T-helper 2 cell (primary cell): ENCODE measurements around the gene ASCL1.

Experiments used
- DNase-seq, 5 experiments: peaks; one replicate each; pipeline versions ENCODE4 v3.0.0 to v3.0.0-alpha.2; 2012 to 2022

The ASCL1 gene

DNA sequence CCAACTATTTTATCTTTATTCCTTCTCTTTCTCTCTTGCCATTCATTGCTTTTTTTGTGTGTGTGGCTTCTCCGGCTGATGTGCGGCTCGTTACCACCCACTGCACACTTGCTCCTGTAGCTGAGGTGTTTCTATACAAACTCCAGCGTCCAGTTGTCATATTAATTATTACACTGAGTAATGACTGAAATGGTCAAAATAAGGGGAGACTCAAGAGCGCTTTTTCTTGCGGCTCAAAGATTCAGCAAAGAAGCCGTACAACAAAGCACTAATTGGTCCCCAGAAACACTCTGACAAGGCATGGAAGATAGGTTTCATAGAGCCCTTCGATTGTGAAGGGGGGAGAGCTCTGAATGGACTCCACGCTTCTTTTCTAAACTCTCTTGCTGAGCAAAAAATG, 5.6 kb upstream of the ASCL1 start:
- DNase-seq = no peak

DNA sequence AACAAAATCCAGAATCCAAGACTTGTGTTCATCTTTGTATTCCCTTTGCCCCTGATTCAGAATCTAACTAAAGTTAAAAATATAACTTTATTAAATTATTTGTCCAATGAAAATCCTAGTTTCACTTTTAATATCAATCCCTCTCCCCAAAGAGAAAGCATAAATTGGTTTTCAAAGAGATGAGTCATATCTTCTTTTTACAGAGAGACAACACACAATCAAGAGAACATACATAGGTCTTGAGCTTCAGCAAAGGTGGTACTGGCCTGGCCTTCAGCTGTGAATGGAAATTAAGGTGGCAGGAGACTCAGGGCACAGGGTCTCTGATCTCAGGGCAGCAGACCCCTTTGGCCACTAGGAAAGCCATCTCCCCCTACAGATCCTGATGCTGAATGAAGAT, 4.3 kb upstream of the ASCL1 start:
- peak in 1 of 5 experiments; percentile 47 for DNase-seq

GRCh38 chr12:102954134-102954533, 3.3 kb upstream of the ASCL1 start:
- DNase-seq = peak in 1 of 5 experiments; percentile 88

GRCh38 chr12:102955926-102956737, 1.3 kb upstream of the ASCL1 start:
- no peak for DNase-seq

GRCh38 chr12:102956738-102957327, 641 bp upstream of the ASCL1 start:
- no peak for DNase-seq

DNA sequence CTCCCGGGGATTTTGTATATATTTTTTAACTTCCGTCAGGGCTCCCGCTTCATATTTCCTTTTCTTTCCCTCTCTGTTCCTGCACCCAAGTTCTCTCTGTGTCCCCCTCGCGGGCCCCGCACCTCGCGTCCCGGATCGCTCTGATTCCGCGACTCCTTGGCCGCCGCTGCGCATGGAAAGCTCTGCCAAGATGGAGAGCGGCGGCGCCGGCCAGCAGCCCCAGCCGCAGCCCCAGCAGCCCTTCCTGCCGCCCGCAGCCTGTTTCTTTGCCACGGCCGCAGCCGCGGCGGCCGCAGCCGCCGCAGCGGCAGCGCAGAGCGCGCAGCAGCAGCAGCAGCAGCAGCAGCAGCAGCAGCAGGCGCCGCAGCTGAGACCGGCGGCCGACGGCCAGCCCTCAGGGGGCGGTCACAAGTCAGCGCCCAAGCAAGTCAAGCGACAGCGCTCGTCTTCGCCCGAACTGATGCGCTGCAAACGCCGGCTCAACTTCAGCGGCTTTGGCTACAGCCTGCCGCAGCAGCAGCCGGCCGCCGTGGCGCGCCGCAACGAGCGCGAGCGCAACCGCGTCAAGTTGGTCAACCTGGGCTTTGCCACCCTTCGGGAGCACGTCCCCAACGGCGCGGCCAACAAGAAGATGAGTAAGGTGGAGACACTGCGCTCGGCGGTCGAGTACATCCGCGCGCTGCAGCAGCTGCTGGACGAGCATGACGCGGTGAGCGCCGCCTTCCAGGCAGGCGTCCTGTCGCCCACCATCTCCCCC, 777 bp downstream of the ASCL1 start:
- DNase-seq = peak in 1 of 5 experiments; percentile 70

DNA sequence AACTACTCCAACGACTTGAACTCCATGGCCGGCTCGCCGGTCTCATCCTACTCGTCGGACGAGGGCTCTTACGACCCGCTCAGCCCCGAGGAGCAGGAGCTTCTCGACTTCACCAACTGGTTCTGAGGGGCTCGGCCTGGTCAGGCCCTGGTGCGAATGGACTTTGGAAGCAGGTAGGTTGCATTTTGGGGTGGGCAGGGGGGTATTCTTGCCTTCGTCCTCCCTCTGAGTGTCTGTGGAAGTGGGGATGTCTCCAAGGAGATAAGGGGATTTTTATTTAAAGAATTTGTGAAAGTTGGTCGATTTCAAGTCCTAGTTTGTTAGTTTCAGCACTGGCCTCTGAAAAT, 1.3 kb downstream of the ASCL1 start:
- DNase-seq = no peak

DNA sequence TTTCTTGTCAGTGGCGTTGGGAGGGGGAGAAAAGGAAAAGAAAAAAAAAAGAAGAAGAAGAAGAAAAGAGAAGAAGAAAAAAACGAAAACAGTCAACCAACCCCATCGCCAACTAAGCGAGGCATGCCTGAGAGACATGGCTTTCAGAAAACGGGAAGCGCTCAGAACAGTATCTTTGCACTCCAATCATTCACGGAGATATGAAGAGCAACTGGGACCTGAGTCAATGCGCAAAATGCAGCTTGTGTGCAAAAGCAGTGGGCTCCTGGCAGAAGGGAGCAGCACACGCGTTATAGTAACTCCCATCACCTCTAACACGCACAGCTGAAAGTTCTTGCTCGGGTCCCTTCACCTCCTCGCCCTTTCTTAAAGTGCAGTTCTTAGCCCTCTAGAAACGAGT, 1.9 kb downstream of the ASCL1 start:
- DNase-seq = no peak

- DNase-seq = no peak
Measured at GRCh38 chr12:102960766-102961465, 3.4 kb downstream of the ASCL1 start.

GRCh38 chr12:102961466-102961855, 4.0 kb downstream of the ASCL1 start:
- no peak for DNase-seq

- DNase-seq = no peak
Measured at GRCh38 chr12:102962532-102962931, 5.1 kb downstream of the ASCL1 start.

- DNase-seq = no peak
Measured at GRCh38 chr12:102962986-102963385, 5.5 kb downstream of the ASCL1 start.

DNA sequence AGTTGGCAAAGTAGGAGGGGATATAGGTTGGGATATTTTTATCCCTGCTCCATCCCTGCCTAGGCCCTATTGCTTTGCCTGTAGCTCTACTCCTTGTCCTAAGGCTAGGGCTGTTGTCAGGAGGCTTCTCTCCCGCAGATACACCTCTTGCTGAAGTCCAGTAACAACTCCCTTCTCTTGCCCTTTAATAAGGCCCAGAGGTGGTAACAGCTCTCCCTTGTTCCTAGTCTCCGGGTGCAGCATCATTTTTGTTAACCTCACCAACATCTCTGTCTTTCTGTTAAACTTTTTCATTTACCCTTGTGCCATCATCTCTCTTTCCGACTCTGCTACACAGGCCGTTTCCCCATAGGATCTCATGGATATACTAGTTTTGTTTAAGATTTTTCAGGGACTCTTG, 6.3 kb downstream of the ASCL1 start:
- no peak for DNase-seq

GRCh38 chr12:102964872-102965271, 7.4 kb downstream of the ASCL1 start:
- peak in 1 of 5 experiments; percentile 65 for DNase-seq

- DNase-seq = no peak
Measured at GRCh38 chr12:102965281-102966155, 8.0 kb downstream of the ASCL1 start.

DNA sequence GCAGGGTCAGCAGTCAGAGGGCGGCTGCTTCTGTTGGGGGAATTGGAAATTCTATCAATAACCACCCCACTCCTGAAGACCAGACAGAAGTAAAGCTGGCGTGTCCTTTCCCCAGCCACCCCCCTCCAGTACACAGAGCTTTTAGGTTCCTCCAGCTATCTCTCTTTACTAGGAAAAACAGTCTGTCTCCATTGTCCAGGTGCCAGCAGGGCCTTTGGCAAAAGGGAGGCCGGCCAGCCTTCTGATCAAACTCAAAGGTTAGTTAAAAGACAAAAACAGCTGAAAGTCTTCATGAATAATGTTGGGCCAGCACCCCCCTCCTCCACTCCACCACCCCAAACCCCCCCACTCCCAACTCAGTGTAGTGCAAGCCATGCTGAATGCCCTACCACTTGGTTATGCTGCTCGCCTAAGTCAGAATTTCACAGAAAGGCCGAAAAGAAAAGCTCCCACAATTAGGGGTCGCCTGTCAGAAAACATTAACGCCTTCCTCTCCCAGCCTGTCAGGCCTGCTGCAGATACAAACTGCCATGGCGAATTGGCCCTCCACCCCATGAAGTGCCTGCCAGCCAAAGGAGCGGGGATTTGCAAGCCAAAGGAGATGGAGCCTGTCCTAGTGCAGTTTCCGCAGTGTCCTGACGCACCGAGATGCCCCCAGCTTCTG, 8.9 kb downstream of the ASCL1 start:
- DNase-seq = no peak

GRCh38 chr12:102970780-102971179, 13.3 kb downstream of the ASCL1 start:
- DNase-seq = no peak

DNA sequence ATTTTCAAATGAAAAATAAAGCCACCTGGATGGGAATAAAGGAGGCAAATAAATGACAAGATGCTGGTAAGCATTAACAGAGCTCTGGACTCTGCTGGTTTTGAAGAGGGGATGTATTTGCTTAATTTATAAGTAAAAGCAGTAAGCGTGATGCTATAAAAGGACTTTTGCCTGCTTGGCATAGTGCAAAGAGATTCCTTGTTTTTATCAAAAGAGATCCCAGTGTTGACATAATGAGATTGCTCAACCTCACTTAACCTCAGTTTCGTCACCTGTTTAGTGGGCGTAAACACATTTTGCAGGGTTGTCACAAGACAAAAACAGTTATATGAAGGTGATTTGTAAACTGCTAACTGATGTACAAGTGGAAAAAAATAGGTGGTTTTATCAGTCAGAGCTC, 13.8 kb downstream of the ASCL1 start:
- DNase-seq = no peak

DNA sequence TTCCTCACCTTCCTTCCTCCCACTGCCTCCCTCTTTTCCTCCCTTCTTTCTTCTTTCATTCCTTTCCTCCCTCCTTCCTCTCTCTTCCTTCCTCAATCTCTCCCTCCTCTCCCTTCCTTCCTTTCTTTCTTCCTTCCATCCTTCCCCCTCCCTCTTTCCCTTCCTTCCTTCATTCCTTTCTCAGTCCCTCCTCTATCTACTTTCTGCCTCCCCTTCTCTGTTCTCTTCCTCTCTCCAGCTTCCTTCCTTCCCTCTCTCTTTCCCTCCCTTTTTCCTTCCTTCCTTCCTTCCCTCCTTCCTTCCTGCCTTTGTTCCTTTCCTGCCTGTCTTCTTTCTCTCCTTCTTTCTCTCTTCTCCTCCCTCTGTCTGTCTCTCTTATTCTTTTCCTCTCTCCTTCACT, 16.1 kb downstream of the ASCL1 start:
- no peak for DNase-seq

DNA sequence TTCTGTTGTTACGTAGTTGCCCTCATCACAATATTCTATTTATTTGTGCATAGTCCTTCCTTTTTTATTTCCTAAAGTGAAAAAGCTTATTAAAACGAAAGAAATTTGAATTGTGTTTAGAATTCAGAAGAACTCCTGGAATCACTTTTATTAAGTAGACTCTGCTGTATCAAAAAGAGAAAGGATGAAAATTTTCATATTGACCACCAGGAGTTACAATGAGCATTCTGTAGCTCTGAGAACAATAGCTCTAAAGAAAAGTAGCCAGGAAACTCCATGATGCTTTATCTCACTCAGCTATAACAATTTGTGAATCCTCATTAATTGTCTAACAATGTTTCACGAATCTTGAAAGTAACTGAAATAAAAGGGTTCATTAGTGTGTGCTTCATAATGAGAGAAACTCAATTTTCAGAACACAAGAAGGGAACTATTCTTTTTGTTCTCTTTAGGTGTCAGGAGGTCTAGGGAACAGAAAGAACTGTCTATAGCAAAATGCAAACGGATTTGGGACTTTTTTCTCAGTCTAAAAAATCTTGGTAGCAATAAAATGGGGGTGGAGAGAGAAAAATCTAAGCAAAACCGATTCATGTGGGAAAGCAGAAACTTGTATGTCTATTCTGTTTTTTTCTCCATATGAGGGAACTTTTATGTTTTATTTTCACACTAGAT, 19.3 kb downstream of the ASCL1 start:
- DNase-seq = no peak
